SIG-M5 (cell line): ENCODE results near the gene DGKG.
A peak's percentile ranks its signal among the peaks of the same experiment; 100 is the strongest.

Experiments used
- DNase-seq: peaks from one replicate; lab custom pipeline; 2025; lab: John Stamatoyannopoulos, UW

Gene DGKG

DNA sequence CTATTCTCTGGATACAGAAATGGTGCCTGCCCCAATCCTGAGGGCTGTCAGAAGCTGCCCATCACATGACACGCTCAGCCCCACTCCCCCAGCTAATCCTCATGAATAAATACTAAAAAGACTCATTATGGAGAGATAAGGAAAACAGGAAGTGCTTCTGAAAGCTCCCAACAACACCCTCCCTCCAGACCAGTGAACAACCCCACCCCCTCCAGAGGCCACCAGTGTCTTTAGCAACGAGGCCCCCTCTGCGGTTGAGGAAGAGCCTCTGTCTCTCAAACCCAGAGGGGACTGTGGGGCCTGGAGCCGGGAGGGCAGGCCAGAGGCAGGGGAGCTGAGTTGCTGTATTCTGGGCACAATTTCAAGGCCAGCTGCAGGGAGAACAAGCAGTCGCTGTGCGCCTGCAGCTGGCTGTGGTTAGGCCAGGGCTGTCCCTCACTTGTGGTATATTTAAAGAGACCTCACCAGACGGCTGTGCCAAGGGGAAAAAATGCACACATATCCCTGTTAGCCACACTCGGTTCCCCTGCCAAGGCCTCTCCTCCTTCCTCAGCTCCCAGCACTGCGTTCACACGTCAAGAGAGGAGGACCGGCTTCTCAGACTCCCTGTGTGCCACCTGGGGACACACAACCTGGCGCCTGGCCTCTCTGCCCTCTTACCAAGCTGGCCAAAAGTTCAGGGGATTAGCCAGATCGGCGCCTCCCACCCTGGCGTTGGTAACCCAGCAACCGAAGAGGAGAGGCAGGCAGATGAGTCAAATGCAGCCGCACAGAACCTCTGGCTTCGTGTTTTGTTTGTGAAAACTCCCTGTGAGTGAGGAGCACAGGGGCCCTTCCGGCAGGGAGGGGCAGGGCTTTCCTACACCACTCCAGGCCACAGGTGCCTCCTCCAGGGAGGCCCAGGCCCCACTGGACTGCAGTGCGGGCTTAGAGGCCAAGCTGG lies 152.0 kb downstream of the DGKG start:
- peak; percentile 56 for DNase-seq

DNA sequence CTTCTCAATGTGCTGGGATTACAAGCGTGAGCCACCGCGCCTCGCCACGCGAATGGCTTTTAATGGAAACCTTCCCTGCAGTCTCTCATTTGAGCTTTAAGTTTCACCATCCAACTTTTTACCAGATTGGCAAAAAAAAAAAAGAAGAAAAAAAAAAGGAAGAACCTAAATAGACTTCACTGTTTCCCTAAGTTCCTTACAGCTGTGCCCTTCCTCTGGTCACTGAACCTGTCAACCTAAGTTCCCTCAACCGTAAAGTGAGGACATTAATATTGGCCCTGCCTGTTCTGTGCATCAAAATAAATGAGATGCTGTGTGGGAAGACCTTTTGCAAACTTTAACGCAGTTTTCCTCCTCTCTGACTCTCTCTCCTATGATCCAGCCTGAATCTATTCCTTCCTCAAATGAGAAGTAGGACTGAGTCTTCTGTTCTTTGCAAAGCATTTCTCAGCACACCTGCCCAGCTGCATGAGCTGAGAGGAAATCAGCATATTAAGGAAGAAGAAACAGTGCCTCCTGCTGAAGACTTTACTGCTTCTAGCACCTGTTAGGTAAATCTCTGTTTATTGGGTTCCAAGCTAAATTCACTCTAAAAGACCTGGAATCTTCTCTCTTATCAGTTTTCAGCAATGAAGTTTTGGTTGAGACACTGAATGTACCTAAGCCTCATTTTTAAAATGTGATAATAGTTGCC lies 153.6 kb downstream of the DGKG start:
- no peak for DNase-seq

DNA sequence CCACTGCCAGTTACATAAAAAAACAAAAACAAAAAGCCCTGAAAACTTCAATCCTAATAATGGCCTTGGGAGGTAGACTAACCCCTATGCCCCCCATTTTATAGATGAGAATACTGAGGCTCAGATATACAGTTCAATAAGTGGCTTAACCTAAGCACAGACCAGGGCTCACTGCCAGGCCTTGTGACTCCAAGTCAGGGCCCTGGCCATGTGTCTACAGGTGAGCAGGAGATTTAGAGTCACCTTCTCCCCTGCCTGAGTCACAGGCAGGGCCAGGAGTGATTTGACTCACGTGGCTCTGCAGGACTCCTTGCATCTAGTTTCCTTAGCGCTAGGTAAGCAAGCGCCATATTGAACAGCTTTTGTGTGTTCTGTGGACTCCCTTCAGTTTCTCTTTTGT lies 154.5 kb downstream of the DGKG start:
- DNase-seq: no peak

DNA sequence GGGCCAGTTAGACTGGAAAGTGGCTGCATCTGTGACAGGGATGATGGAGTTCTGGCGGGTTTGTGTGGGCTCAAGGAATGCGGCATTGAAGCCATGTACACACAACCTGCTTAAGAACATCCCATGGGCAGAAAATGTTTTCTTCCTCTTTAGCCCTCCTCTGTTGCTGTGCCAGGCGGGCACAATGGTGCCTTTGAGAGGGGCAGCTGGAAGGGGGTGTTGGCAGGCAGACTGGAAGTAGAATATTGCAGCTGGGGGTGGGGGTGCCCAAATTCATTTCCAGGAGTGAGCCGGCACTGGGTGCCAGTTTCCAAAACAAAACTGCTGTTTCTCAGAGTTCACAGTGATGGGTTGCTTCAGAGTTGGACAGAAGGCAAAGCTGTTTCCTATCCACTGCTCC lies 161.3 kb downstream of the DGKG start:
- DNase-seq: no peak

DNA sequence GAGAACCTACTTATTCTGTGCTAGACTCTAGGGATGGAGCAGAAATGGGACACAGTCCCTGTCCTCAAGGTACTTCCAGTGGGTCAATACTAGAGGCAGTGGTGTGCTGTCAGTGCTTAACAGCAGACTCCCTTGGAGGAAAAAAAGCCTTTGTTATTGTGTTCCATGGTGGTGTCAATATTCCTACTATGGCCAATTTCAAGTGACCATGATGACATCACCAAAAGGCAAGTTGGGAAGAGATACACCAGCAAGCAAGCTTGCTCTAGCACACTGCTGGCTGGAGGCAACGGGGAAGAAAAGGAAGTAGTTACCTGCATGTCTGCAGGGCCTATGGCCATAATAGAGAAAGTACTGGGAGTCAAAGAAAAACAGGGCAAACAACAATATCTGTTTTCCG lies 163.6 kb downstream of the DGKG start:
- no peak for DNase-seq

DNA sequence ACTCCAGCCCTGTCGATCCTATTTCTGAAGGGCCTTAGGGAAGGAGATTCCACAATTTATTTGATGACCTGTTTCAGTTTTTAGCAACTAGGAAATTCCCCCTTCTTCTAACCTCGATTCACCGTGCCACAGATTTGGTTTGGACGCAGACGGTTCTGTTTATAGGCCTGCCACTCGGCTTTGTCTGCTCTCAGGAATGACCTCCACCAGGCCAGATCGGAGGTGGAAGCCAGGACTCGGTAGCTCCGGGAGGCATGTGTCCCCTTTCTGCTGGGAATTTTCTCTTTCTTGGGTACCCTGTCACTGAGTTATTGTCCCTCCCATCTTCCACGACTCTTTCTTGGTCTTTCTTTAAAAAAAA lies 167.6 kb downstream of the DGKG start:
- DNase-seq: no peak

DNA sequence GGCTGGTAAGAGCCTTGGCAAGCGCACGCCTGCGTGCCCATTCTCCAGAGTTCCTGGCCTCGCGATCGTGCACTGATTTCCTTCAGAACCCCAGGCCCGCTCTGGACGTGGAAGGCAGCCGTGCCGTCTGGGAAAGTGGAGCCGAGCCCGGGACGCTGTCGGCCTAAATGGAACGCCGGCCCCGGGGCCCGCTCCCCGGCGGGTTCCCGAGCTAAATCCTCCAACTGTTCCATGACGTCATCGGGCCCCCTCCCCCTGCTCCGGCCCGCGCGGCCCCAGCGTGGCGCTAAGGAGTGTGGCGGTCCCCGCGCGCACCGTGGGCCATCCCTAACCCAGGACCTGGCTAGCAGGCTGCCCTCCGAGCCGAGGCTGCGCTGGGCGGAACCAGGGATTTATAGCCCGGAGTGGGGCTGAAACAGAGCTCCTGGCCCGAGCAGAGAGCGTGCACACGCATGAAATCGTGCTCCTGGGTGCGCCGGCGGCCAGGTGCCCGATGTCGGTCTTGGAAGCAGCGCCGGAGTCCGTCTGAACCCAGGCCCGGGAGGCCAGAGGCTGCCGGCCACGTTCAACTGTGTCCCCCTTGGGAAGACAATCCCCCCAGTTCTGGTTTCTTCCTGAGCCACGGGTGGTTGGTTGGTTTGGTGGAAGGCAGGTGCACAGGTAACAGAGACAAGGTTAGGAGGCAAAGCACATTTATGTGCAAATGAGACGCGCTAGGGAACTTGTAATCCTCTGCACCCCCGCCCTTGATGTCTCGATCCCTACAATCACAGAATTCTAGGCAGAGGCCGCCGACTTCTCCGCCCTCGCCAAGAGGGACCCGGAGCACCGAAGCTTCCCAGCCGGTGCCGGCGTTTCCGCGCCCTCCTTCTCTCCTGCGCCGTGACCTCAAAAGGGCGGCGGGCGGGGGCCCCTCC lies 168.2 kb downstream of the DGKG start:
- DNase-seq: no peak

DNA sequence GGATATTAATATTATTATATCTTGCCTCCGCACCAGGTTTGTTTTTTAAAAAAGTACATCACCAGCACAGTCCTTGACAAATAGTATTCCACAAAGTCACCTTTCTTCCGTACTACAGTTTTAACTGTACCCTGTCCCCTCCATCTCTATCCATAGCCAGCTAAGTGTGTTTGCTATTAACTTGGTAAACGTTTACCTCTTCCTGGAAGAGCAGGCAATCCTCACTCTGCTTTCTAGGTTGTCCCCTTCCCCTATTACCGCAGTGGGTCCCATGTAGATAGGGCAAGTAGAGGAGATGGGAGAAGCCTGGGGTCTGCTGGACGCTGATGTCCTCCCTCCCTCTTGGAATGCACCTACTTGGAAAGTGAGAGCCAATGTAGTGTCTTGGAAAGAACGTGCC lies 169.2 kb downstream of the DGKG start:
- DNase-seq: no peak

DNA sequence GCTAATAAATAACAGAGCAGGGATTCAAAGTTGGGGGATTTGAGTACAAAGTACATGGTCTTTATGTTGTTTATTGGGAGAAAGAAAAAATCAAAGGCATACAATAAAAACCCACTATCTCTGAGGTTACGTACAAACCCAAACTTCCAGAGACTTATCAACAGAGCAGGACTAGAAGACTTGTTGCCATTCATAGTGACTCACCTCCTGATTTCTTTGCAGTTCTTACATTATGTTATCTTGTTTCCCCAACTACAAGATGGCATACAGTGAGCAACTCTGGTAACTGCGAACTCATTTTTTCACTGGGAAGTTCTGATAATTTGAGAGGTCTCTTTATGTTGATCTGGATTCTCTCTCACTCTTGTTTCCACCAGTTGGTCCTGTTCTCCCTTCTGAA lies 172.5 kb downstream of the DGKG start:
- DNase-seq: no peak

DNA sequence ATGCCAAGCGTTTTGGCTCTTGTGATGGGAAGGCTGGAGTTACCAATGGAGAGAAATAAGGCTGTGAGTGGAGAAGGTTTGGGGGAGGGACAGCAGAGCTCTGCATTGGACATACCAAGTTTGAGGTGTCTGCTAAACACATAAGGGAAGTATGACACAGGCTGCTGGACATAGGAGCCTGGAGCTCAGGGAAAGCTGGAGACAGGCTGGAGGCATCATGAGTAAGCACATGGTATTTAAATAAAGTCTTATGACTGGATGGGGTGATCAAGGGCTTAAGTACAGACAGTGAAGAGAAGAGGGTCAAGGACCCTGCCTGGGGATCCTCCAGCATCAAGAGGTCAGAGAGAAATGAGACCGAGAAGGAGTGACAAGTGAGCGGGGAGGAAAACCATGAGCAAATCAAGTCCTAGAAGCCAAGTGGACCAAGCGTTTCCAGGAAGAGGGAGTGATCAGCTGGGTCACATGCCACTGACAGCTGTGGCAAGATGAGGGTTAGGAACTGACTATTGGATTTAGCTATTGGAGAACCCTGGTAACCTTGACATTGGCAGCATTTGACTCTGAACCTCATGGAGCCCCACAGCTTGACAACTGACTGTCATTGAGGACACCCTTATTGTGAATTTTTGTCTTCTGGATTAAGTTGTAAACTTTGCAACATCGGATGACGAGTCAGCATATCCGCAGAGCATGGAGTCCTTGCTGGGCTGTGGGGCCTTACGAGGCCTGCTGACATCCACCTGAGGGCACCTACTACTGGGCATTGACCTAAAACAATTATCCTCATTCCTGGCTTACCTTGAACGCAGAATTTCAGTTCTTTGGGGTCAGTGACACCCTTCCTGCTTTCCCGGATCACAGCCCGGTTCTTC lies 174.4 kb downstream of the DGKG start:
- no peak for DNase-seq

DNA sequence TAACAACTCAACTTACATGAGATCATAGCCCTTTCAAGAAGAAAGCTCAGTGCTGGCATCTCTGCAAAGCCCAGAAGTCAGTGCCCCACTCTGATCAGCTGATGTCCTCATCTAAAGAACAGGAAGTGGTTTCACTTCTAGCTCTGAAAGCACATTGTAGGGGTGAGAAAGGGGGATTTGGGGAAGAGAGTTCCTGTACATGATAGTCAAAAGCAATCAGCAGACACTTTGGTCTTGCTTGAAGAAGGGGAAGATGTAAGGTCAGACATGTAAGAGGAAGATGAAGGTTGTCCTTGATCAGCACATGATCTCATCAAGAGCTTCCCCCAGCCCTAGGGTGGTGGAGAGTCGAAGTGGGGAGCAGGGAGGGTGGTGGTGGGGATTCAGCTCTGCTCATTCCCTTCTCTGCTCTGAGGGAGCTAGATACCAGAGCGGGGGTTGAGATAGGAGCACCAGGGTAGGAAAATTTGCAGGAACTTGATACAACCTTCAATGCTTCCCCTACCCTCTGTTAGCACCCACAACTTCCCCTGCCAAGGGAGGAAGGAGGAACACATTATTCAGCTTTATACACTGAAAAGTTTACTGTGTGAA lies 176.7 kb downstream of the DGKG start:
- peak; percentile 65 for DNase-seq

DNA sequence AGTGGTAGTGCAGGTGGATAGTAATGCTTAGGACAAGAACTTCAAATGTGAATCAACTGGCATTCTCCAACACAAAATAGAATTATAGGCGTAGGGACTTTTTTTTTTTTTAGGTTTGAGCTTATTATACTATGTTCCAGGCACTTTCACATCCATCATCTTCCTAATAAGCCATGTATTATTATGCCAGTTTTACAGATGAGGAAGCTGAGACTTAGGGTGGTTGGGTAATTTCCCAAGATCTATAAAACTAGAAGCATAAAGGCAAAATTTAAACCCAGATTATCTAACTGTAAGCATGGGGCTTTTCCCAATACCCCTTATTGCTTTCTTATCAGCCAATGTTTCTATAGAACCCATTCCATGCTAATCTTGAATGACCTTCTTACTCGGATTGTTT lies 178.0 kb downstream of the DGKG start:
- DNase-seq: no peak

DNA sequence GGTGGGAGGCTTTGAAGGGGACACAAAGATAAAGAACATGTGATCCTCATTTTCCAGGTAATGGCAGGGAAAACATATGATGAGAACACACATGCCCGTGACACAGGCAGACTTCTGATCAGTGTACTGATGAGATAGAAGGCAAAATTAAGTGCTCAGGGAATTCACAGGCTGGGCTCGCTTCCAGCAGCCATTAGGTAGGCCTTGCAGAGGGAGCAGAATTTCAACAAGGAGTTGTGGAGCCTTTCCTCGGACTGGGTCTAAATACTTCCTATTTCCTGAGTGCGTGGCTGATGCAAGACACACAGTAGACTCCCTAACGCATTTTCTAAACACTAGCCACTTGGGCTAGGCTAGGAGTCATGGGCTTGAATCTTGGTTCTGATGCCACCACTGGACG lies 179.2 kb downstream of the DGKG start:
- no peak for DNase-seq

DNA sequence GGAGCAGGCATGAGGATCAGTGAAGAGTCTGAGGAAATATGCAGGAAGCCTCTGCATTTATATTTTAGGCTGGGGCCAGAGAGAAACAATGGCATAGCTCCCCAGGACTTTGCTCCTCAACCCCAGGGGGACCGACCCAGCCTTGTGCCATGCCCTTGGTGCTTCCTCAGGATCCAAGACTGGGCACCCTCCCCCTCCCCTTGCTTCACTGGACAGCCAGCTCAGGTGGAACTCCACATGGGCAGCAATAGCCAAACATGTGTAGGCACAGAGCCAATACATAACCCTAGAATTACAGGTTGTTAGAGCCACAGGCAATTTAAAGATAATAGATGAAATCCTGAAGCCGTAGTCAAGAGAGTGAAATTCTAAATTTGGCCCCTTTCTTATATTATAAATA lies 180.1 kb downstream of the DGKG start:
- DNase-seq: no peak

DNA sequence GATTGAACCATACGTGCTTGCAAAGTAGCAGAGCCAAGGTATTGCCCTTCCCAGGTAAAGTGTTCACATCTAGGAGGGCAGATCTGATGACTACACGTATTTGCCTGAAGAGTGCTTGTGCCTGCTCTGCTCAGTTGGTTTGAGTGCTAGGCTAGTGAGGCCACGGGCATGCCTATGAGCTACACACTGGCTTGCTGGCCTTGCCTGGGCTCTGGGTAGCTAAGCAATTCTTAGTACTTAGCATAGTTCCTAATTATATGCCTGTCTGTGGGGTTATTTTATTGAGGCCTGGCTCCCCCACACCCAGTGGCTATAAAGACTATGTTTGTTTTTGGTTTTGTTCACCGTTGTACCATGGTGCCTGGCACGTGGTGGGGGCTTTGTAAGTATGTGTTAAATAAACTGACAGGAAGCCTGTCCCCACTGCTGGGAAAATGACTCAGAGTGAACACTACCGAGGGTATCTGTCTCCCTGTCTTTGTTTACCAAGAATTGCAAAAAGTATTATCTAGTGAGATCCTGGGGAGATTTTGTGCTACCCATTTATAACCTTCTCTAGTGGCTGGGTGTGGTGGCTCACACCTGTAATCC lies 181.0 kb downstream of the DGKG start:
- no peak for DNase-seq

DNA sequence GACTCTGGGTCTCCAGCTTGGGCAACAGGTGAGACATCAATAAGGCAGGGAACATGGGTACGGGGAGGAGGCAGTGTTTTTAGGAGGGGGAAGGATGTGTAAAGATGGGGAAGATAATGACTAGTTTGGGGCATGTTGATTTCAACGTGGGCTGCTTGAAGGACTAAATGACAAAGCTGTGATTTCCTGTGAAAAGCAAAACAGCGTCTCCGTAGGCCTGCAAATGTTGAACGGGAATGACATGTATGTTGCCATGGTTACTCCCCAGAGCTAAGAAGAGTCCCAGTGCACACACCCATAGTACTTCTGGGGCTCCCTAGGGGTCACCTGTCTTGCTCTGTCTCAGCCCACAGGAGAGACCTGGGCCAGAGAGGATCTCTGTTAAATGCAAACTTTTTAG lies 181.9 kb downstream of the DGKG start:
- no peak for DNase-seq

DNA sequence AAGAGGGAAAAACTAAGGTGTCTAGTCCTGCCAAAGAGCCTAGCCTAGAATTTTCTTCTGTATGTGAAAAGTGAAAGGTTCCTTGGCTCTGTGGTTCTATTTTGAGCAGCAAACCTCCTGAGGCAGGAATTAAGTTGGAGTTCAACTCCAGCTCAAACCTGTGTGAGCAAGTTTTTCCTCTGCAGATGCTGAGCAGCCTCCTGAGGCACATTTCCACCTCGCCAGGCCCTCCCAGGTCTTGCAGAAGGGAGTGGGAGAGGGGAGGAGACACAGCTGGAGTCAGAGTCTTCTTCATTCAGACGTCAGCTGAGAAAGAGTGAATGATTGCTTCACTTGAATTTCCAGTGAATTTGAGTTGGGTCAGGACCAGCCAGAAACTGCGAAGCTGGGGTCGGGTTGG lies 183.6 kb downstream of the DGKG start:
- no peak for DNase-seq

DNA sequence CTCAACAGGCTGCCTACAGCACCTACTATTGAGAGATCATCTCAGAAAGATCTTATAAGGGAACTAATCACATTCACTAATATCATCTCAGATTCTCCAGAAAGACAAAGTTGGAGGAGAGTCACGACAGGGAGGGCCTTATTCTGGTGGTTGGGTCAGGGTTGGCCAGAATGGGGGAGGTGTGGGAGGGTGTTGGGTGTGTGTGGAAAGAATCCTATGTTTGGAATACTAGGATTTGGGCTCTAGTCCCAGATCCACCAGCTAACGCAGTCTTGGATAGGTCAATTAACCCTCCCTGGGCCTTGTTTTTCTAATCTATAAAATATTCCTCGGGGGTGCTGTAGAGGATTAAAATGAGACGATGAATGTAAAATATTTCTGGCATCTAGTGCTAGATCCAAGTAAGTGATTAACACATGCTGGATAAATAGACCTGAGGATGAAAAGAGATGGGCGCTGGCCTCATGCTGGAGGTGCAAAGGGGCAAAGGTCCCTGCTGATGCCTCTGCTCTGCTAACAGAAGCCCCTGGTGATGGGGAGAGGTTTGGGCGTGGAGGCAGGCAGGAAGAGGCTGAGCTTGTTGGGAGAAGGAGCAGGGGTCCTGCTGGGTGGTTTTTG lies 185.6 kb downstream of the DGKG start:
- DNase-seq: no peak

DNA sequence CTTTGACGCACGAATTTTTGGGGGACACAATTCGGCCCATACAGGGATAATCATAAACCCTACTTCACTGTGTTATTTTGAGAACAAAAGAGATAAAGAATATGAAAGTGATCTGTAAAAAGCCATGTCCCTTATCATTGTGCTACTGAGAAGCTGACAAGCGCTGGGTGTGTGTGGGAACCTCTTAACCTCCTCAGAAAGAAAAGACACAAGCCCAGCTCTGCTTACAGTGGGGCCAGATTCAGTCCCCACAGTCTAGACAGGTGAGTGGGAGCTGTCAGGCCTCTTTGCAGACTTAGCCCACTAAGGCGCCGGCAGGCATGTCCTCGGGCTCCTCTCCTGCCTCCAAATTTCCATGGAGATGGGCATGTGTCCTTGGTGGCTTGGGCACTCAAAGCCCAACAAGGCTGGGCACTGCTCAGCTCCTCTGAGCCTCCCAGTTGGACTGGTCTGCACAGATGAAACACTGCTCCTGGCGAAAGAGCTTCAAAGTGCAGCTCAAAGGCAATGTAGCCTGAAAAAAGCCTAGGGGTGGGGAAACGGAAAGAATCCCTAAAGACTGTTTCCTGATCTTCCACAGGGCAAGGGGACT lies 188.7 kb downstream of the DGKG start:
- DNase-seq: no peak

DNA sequence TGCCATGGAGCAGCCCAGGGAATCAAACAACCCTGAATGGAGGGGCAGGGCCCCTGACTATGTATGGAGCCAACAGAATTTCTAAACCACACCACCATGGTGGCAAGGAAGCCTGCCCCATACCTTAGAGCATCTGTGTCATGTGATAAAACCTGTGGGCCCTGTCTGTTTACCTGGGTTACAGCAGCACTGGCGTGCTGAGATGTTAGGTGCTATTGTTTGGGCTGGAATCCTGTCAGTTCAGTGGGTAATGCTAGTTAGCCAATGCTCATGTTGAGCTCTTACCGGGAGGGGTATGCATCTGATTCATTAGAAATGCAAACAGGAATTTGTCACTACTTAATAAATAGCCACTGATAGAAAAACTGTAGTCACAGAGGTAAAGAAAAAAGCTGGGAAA lies 189.7 kb downstream of the DGKG start:
- no peak for DNase-seq
